Measurements from ENCODE around the gene FUBP3. TPM values are rescaled to one million over a fixed set of nuclear protein-coding genes. Genes with fewer than 3 reads are reported as not detected.
"Not testable (repeated sequence)": the region's sequence is repeated elsewhere in the genome, so short reads cannot be mapped to it uniquely, and the experiment has no call there.

FUBP3 gene
- total RNA-seq, 6 donors from 2014 or later: 28.7 to 139 (median 43.6) TPM

DNA sequence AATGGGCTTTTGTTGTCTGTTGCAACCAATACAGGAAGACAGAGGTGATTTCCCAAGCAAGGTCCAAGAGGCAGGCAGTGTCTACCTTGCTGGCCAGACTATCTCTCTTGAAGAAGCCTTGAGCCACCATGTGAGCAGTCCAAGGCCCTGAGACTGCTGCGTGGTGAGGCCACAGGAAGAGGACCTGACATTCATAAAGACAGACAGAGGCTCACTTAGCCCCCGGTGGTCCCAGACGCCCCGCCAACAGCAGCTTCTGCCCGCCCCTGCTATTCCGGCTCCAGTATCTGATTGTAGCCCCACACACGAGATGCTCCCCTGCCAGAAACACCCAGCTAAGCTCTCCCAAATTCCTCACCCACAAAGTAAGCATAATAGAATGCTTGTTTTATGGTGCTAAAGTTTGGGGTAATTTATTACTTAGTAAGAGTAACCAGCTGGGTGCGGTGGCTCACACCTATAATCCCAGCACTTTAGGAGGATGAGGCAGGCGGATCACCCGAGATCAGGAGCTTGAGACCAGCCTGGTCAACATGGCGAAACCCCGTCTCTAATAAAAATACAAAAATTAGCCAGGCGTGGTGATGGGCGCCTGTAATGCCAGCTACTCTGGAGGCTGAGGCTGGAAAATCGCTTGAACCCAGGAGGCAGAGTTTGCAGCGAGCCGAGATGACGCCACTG, 22.8 kb upstream of the FUBP3 start:
- H3K4me3 ChIP-seq: no peak overlapping the region
- H3K27me3 ChIP-seq: no peaks in the 10 kb centered on the region
- H3K27ac ChIP-seq: no peak overlapping the region
- no peak for DNase-seq
- 74 to 79% methylated on average over 18 of the region's 18 CpGs for WGBS, 2 donors
- no peaks in the 10 kb centered on the region for H3K4me1 ChIP-seq
- TF ChIP-seq, protein P1, sequence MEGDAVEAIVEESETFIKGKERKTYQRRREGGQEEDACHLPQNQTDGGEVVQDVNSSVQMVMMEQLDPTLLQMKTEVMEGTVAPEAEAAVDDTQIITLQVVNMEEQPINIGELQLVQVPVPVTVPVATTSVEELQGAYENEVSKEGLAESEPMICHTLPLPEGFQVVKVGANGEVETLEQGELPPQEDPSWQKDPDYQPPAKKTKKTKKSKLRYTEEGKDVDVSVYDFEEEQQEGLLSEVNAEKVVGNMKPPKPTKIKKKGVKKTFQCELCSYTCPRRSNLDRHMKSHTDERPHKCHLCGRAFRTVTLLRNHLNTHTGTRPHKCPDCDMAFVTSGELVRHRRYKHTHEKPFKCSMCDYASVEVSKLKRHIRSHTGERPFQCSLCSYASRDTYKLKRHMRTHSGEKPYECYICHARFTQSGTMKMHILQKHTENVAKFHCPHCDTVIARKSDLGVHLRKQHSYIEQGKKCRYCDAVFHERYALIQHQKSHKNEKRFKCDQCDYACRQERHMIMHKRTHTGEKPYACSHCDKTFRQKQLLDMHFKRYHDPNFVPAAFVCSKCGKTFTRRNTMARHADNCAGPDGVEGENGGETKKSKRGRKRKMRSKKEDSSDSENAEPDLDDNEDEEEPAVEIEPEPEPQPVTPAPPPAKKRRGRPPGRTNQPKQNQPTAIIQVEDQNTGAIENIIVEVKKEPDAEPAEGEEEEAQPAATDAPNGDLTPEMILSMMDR (IDR thresholded peaks at IDR 0.05): no peak
- no peak for TF ChIP-seq POLR2A (IDR thresholded peaks at IDR 0.05)
- ATAC-seq (ENCODE audit: low FRiP score in 2 of 2): no peak
- H3K9me3 ChIP-seq: no peaks in the 10 kb centered on the region
- H3K36me3 ChIP-seq: no peaks in the 10 kb centered on the region

DNA sequence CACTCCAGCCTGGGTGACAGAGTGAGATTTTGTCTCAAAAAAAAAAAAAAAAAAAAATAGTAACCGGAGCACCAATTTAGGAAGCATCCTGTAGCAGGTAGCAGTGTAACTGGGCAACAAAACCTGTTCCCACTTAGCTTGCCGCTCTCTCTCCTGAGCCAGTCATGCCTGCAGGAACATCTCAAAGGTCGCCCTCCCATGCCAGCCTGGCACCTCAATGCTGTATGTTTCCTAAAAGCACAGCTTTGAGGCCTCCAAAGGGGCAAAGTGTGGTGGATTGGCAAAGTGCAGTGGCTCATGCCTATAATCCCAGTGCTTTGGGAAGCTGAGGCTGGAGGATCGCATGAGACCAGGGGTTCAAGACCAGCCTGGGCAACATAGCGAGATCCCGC, 22.3 kb upstream of the FUBP3 start:
- no peaks in the 10 kb centered on the region for H3K4me1 ChIP-seq
- H3K27ac ChIP-seq: no peak overlapping the region
- H3K27me3 ChIP-seq: no peaks in the 10 kb centered on the region
- H3K4me3 ChIP-seq: no peak overlapping the region
- no peaks in the 10 kb centered on the region for H3K9me3 ChIP-seq
- H3K36me3 ChIP-seq: no peaks in the 10 kb centered on the region
- TF ChIP-seq POLR2A (IDR thresholded peaks at IDR 0.05) (no peak), POLR2AphosphoS5 (IDR thresholded peaks at IDR 0.05) (no peak), EP300 (IDR thresholded peaks at IDR 0.05) (no peak)
- TF ChIP-seq, protein P1 (IDR thresholded peaks at IDR 0.05): no peak
- WGBS, 2 donors: 87 to 92% methylated on average over 6 of the region's 6 CpGs
- DNase-seq: no peak
- ATAC-seq (ENCODE audit: low FRiP score in 2 of 2): no peak

DNA sequence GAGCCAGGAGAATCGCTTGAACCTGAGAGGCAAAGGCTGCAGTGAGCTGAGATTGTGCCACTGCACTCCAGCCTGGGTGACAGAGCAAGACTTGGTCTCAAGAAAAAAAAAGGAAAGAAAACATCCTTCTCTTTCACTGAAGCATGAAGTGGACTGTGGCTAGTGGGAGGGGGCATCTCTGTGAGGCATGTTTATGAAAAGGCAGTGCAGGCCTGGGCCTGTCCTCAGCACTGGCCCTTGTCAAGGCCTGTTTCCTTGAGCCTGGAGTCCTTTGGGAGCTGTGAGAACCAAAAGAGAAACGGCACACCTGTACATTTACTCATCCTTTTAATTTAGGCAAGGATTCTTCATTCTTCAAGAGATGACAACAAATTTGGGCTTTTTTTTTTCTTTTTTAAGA, 18.3 kb upstream of the FUBP3 start:
- no peaks in the 10 kb centered on the region for H3K4me1 ChIP-seq
- H3K36me3 ChIP-seq: no peaks in the 10 kb centered on the region
- no peak overlapping the region for H3K4me3 ChIP-seq
- H3K9me3 ChIP-seq: no peaks in the 10 kb centered on the region
- no peaks in the 10 kb centered on the region for H3K27me3 ChIP-seq
- H3K27ac ChIP-seq: no peak overlapping the region
- ATAC-seq (ENCODE audit: low FRiP score in 2 of 2) (no peak), DNase-seq (no peak)
- 69 to 89% methylated on average over 2 of the region's 2 CpGs for WGBS, 2 donors
- TF ChIP-seq, protein P1 (IDR thresholded peaks at IDR 0.05): no peak
- TF ChIP-seq EP300 (IDR thresholded peaks at IDR 0.05): no peak
- TF ChIP-seq POLR2AphosphoS5 (IDR thresholded peaks at IDR 0.05): no peak
- no peak for TF ChIP-seq POLR2A (IDR thresholded peaks at IDR 0.05)

DNA sequence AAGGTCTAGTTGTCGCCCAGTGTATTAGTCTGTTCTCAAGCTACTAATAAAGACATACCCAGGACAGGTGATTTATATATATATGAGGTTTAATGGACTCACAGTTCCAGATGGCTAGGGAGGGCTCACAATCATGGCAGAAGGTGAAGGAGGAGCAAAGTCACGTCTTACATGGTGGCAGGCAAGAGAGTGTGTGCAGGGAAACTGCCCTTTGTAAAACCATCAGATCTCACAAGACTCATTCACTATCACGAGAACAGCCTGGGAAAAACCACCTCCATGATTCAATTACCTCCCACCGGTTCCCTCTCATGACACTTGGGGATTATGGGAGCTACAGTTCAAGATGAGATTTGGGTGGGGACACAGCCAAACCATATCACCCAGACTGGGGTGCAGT, 16.9 kb upstream of the FUBP3 start:
- H3K9me3 ChIP-seq; DNase-seq; H3K27me3 ChIP-seq; H3K27ac ChIP-seq; H3K4me1 ChIP-seq; H3K36me3 ChIP-seq; ATAC-seq (ENCODE audit: low FRiP score in 2 of 2); H3K4me3 ChIP-seq: not testable (repeated sequence)
- WGBS, 2 donors: 88 to 90% methylated on average over 4 of the region's 4 CpGs

DNA sequence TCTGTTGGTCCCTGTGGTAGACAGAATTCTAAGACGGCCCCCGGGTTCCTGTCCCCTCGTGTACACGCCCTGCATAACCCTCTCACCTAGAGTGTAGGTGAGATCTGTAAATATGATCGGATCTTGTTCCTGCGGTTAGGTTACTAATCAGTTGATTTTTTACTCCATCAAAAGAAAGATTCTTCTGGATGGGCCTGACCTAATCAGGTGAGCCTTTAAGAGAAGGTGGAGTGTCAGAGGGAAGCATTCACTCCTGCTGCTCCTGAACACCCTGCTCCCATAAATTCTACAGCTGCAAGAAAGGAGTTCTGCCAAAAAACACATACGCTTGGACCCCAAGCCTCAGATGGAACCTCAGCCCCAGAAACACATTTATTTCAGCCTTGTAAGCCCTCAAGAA, 15.6 kb upstream of the FUBP3 start:
- Histone ChIP-seq H3K27me3 (no peaks in the 10 kb centered on the region), H3K27ac (no peak overlapping the region), H3K4me3 (no peak overlapping the region), H3K36me3 (no peaks in the 10 kb centered on the region), H3K9me3 (no peaks in the 10 kb centered on the region), H3K4me1 (no peaks in the 10 kb centered on the region)
- WGBS, 2 donors: 92 to 96% methylated on average over 7 of the region's 7 CpGs
- DNase-seq (no peak), ATAC-seq (ENCODE audit: low FRiP score in 2 of 2) (no peak)
- no peak for TF ChIP-seq EP300 (IDR thresholded peaks at IDR 0.05)
- TF ChIP-seq POLR2A (IDR thresholded peaks at IDR 0.05): no peak
- no peak for TF ChIP-seq POLR2AphosphoS5 (IDR thresholded peaks at IDR 0.05)
- TF ChIP-seq, protein P1 (IDR thresholded peaks at IDR 0.05): no peak

All from upper lobe of left lung (tissue), 6 donors.